NCI-H1105 treated with DMSO at 0.1 percent for 48 hours (cell line): ENCODE data around the gene GLT8D1.
A peak's percentile ranks its signal among the peaks of the same experiment; 100 is the strongest.

Experiments
- DNase-seq: peaks from one replicate; lab custom pipeline; 2025; lab: John Stamatoyannopoulos, UW

The GLT8D1 gene

DNA sequence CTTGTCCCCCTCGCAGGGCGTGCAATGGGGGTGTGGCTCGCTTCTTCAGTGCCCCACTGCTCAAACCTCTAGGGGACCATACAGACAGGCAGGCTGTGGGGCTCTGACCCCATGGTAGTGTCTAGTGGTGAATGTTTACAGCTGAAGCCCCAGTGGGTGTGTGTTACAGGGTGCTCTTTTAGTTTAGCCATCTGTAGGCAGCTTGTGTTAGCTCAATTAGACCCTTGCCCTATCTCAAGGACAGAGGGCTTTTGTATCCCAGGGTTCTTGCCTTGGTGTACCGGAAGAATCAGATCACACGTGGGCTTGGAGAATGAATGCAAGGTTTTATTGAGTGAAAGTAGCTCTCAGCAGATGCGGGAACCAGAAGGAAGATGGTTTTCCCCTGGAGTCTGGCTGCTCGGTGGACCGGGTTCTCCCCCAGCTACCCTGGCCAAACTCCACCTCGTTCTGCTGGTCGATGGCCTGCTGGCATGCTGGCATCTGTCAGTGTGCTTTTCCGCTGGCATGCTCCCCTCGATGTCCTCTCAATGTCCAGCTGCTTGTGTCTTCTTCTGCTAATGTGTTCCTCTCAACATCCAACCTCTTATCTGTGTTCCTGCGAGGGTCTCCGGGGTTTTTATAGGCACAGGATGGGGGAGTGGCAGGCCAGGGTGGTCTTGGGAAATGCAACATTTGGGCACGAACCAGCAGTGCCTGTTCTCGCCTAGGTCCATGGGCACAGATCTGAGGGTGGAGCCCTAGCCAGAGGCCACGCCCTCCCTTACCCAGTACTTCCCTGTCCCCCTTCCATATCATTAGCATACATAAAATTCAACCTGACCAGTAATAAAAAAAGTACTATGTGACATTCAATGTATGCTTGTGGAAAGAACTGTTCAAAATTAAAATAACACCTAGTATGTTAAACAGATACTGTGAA lies 7.0 kb upstream of the GLT8D1 start:
- DNase-seq = no peak

DNA sequence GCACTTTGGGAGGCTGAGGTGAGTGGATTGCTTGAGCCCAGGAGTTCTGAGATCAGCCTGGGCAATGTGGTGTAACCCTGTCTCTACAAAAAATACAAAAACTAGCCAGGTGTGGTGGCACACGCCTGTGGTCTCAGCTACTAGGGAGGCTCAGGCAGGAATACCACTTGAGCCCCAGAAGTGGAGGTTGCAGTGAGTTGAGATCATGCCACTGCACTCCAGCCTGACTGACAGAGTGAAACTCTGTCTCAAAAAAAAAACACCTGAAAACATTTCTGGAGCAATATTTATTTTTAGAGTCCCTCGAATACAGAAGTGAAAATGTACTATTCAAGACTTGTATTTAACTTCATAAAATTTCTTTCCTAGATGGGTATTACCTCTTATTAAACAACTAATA lies 4.9 kb upstream of the GLT8D1 start:
- DNase-seq = no peak

DNA sequence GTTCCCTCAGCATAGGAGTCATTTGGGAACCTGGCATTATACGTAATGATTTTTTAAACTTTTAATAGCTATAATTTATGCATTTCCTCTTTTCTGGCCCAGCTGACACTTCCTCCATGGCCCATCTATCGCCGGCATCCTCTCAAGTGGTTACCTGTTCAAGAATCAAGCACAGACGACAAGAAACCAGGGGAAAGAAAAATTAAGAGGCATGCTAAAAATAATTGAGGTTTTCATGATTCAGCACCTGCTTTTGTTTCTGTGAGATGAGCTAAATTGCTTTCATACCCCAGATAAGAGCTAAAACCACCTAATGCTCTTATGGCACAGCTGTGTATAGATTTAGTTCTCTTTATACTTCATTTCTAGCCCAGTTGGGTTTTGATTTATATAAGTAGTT lies 2.0 kb upstream of the GLT8D1 start:
- DNase-seq = no peak

DNA sequence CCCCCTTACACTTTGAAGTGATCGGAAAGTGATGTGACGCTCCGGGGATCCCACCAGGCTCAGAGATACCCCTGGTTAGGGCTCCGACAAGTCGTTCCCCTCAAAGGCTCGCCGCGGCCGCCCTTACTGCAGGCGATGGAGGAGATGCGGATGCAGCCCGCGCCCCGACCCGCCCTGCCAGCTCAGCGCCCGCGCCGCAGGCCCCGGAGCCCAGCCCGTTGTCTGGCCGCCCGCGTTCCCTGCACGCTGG lies 228 bp downstream of the GLT8D1 start:
- no peak for DNase-seq

DNA sequence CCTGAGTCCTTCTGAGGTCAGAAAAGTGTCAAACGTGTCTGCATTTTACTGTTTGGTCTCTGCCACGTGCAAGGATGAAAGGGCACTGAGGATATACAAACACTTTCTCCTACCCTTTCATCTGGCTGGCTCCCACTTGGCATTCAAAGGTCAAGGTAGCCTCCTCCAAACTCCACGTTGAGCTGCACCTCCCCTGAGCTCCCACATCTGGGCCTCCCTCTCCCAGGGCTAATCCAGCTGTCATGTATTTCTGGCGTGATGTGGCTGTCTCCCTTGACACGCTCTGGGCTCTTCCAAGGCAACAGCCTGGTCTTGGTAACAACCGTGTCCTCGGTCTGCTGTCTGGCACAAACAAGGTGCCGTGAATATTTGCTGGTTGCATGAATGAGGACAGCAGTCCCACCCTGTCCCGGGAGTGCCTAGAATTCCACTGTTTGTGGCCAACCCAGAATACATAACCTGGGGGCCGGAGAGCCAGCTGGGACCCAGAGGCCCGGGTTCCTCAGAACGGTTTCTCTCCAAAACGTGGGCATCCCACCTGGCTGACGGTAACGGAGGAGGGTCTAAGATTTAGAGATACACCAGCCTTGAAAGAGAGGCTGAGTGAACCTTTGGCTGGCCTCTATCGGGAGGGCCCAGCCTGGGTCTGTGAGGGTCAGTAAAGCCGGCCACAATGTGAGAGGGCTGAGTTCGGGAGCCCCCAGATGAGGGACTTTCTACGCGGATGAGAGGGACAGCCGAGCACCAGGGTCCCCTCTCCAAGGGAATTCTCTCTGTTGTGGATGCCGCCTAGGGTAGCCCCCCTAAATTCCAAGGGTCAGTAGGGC lies 767 bp downstream of the GLT8D1 start:
- DNase-seq = no peak

DNA sequence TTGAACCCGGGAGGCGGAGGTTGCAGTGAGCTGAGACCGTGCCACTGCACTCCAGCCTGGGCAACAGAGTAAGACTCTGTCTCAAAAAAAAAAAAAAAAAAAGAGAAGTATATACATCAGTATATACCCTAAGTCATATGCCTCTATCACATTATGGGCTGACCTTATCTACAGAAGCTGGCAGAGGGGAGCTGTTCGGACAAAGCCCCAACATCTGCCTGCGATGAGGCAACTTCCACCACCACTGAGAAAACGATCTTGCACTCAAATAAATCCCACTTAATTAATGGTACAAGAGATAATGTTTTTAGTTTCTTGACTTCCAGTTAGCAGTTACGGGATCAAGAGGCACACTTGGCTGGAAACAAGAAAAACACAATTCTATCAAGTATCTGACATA lies 2.2 kb downstream of the GLT8D1 start:
- DNase-seq = no peak

DNA sequence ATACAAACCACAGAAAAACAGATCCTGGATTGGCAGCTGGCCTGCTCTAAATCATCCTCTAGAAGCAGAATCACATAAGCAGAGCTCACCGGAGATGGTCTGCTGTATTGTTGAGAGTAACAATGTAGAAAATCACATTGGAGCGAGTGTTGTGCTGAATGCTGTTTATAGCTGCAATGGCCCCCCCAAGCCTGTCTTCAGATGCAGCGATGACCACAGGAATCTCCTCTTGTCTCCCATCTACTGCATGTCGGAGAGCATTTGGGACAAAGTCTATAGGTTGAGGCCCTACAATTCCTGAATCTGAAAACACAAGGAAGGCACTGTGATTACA lies 8.0 kb downstream of the GLT8D1 start:
- DNase-seq = no peak

DNA sequence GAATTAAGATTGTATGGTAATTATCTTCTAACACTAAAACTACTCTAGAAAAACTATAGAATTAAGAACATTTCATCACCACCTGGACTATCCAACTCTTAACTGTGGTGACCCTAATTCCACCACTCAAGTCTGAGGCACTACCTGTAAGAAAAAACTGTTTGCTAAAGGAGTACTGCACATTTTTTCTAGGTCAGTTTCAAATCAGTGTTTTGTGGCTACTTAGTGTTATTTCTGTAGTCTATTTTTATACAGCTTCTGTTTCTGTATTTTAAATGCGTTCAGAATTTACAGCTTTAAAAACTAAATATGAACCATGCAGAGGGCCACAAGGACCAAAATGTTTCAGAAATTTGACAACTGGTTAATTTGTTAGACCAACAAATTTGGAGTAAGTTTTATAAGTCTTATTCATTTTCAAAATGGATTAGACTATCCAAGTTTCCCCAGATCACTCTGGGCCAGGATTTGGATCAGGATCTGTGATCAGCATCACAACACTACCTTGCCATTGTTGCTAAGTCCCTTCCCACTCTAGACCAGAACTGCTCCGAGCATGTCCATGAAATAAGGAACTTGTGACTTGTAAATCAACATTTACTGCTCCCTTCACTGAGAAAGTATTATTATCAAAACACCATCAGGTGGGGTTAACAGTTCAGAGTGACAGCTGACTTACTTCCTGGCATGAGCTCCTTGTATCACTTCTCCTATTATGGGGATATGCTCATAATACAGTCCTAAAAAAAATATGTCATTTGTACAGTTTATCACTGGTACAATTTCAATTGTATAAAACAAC lies 8.6 kb downstream of the GLT8D1 start:
- DNase-seq = no peak

DNA sequence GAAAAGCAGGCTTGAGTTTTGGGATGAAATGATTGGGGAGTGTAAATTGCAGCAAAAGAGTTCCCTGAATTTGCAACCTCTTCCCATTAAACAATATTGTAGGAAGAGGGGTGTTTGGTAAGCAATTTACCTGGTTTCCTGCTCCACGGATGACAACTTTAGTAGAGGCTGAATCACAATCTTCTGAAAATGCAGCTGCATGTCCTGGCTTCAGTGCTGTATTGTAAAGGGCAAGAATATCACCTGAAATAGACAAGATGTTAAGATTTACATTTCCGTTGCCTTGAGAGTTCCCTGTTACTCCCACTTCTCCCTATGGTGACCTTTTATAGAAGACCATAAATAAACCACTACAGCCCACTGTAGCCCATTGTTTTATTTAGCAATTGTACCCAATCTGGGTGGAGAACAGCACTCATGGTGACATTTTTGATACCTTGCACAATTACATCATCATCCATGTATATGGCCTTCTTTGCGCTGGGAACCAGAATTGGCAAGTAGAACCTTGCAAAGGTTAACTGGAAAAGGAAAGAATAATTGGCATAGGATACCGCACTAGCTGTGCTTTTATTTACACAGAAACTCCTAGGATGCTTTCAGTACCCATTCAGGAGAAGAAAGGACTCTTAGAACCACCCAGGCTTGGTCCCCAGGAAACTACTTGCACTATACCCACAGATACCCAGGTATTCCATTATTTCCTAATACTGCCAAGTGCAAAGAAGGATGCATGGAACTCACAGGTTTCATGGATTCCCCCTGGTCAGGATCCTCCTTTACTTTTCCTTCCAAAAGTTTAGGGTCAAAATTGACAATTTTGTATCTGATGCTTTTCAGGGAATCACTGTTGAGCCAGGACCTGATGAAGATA lies 9.6 kb downstream of the GLT8D1 start:
- DNase-seq = no peak

DNA sequence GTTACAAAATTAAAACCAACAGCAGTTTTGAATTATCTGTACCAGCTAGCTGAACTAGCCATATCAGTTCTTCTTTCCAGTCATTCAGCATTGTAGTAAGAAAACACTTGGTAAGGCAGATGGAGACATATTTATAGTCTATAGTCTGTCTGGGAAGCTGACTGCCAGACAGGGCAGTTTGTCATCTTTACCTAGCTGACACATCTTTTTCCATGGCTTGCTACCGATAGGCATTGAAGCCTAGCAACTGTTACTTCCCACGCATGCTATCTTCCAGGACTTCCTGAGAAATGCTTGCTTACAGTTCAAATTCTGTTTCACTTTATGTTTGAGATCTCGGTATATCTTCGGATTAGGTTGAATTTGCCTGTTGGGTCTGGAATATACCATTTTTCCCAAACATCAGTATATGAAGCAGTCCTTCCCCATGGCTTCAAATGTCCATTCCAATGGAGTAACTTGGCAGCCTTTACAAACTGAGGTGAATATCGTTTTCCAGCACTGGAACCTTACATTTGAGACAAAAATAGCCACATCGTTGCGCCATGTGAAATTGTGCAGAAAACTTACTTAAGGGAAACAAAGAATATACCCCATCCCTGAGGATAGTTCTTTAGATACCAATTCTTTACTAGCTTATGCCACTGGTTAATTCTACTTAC lies 10.9 kb downstream of the GLT8D1 start:
- DNase-seq = no peak

DNA sequence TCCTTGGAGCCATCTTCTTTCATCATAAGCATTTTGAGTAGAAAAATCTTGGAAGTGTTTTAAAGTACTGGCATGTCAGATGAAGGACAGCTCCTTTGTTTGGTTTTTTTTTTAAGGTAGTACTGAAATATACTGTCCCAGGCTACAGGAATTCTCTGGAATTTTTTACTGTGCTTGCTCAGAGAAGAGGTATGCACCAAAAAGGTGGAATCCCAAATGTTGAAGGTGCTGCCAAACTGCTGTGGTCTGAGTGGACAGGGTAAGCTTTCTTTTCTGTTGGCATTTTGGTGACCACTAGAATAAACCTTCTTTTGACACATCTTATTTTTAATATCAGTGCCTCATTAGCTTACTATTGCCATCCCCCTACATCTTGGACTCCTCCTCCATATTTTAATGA lies 12.5 kb downstream of the GLT8D1 start:
- no peak for DNase-seq

DNA sequence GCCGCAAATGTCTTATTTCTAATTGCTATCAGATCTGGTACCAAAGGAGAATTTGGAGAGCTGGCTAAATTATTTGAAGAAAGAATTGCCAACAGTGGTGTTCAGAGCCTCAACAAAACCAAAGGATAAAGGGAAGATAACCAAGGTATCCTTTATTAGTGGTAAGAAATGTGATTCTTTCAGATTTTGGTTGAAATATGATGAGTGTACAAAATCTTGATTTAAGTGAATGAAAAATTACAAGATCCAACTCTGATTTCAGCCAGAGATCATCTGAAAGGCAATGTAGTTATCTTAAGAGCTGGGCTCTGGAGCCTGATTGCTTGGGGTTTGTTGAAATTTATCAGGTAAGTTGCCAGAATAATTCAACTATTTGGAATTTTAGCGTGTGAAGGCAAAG lies 15.0 kb downstream of the GLT8D1 start:
- DNase-seq = no peak

DNA sequence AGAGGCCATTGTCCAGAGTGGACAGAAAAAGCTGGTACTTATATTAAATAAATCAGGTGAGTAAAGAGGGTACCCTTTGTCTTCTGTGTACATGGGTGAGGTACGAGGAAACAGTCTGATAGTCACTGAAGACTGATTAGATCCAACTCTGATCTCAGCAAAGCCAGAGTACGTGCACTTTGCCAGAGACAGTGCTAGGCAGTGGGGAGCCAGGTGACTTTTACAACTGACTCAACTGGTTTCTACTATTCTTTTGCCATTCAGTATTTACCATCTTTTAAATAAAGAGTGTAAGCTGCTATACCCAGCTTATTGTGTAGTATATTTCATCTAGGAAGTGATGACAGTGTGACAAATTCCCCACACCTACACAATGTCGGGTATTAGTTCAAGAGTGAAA lies 16.4 kb downstream of the GLT8D1 start:
- DNase-seq = no peak

DNA sequence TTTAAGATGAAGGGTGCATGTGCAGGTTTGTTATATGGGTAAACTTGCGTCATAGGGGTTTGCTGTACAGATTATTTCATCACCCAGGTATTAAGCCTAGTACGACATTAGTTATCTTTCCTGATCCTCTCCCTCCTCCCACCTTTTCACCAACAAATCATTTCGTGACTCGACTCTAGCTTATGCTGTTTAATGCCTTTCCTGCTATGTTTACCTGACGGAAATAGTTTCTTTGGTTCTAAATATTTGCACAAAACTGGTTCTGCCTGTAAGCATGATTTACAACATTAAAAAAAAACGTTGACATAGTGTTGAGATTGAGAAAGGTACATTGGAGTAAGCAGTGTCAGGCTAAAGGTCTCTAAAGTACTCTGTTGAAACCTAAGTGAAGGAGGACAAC lies 17.3 kb downstream of the GLT8D1 start:
- no peak for DNase-seq

DNA sequence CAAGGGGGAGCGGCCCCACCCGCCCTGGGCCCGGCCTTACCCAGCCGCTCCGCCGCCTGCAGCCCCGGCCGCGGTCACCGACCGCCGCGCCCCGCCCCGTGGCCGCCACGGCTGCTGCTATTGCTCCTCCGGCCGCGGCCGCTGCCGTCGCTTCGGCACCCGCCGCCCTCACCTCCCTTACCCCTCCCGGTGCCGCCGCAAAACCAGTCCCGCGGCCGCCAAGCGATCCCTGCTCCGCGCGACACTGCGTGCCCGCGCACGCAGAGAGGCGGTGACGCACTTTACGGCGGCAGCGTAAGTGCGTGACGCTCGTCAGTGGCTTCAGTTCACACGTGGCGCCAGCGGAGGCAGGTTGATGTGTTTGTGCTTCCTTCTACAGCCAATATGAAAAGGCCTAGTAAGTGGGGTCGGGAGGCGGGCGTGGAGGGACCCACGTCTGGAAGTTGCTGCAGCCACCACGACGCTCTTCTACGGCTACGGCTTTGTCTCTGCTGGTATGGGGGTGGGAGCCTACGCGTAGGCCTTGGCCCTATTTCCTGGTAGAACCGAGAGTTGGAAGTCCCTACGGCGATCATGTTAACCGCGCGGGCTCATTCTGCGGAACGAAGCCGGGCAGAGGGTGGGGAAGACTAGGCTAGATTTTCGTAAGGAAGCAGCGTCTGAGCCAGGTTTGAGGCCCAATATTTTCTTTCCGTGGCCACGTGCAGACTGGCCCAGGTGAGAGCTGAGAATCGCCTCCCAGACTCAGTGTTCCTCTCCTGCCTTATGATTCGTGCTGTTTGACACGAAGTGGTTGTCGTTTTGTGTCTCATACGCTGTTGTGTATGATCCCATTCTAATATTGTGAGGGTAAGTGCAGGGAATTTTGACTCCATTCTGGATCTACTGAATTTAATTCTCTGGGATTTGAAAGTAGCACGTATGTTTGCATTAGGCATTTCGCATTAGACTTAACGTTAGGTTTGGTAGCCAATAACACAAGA lies 19.6 kb downstream of the GLT8D1 start, which contains the start of the genes GNL3 and PBRM1:
TSS of gene GNL3 (plus strand) at position 324 of the 983 bp plus-strand sequence. CDS start at position 385, 61 bp downstream.
TSS of gene PBRM1 (minus strand) at position 205 of the 983 bp plus-strand sequence.
- DNase-seq = peak; percentile 79

DNA sequence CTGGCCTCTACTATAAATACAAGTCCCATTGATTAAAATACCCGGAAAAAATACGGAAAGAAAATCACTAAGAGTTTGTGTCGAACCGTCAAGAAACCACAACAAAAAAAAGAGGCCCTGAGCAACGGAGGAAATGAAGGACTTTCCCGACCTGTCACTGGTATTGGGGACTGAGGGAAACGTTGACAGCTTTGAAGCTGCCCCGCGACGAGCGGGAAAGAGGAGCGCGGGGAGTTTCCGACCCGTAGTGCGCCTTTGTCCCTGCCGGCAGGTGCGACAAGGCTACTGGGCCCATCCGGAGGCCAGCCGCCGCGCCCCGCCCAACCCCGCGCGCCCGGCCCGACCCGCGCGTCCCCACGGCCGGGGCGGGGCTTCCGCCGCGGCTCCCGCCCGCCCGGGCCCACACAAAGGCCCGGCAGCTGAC lies 20.3 kb downstream of the GLT8D1 start:
- DNase-seq = peak; percentile 61

DNA sequence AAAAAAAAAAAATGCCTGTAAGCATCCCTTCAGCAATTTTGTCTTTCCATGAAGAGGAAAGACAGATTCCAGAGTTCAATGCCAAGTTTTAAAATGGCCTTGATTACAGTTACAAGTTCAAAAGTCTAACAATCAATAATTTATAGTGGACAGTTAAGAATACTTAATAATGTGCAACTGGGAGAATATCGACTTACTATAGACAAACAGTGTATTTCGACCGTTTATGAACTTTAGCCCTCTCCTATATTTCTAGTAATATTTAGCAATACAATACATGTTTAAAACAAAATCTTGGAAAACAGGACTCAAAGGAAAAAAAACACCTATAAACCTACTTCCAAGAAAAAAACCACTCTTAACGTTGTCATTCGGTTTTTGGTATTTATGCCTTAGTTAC lies 21.4 kb downstream of the GLT8D1 start:
- DNase-seq = no peak

DNA sequence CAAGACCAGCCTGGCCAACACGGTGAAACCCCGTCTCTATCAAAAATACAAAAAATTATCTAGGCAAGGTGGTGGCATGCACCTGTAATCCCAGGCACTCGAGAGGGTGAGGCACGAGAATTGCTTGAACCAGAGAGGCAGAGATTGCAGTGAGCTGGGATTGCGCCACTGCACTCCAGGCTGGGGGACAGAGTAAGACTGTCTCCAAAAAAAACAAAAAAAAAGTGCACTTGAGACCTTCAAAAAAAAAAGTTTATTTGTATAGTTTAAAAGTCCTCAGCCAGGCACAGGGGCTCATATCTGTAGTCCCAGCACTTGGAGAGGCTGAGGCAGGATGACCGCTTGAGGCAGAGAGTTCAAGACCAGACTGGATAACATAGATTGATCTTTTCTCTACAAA lies 22.0 kb downstream of the GLT8D1 start:
- no peak for DNase-seq

DNA sequence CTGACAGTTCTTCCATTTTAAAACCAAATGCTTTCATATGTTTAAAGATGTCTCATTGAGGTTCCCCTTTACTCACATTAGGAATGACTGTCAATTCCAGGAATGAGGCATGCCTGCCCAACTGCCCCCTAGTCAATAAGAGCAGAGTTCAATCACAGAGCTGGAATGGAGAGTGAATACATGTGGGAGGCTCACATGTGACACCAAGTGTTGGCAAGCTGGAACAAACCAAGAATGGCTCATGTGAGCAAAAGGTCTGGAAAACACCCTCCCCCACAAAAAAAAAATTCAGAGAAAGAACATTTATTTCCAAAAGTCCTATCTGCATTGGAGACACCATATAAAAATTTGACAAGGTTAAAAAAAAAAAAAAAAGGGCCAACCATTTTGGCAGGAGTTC lies 23.6 kb downstream of the GLT8D1 start:
- no peak for DNase-seq

DNA sequence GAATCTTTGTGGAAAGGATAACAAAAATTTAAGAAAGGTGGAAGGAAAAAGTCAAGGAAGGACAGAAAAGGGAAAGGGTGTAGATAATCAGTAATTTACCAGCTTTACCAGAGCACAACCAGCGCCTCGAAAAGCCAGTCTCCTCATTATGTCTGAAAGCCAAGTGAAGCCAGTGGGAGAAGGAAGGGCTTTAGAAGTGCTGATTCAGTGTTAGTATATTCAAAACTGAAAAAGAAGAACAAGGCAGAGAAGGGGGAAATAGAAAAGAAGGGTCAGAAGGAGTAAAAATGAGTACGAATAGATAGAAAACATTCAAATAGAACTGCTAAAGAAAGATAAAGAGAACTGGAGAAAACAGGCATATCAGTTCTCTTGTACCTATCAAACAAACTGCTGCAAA lies 24.0 kb downstream of the GLT8D1 start:
- no peak for DNase-seq
